ENCODE data around the gene IGLON5. TPM values are rescaled to one million over a fixed set of nuclear protein-coding genes. Genes with fewer than 3 reads are reported as not detected.

IGLON5 gene
- total RNA-seq, 1 donor from 2014 or later, result 0.05 TPM

DNA sequence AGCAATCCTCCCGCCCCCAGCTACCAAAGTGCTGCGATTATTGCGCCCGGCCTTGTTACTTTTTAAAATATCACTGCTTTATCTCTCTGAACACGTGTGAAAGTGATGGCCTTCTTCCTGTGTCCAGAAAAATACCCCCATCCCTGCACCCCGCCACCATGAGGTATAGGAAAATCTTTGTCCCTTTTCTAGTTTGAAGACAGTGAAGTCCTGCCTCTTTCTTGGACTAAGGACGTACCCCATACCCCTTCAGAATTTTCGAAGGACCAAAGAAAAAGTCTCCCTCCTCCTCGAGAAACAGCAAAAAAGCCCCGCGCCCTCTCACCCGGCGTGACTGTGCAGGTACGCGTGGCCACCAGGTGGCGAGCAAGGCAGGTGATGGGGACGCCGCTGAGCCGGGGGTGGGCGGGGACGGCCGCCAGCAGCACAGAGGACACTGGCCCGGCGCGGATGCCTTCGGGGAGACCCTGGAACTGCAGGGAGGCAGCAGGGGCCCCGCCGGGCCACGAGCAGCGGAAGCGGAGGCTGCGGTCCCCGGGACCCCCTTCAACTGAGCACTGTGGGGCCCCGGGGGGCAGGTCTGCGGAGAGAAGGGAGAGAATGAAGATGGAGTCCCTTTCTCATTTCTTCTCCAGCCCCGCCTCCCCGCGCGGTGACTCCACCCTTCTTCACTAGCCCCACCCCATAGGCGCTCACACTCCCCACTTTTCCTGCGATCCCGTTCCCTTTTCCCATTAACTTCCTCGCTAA lies 27.3 kb downstream of the IGLON5 start:
- DNase-seq (ENCODE audit: low read depth), result peak; percentile 38

DNA sequence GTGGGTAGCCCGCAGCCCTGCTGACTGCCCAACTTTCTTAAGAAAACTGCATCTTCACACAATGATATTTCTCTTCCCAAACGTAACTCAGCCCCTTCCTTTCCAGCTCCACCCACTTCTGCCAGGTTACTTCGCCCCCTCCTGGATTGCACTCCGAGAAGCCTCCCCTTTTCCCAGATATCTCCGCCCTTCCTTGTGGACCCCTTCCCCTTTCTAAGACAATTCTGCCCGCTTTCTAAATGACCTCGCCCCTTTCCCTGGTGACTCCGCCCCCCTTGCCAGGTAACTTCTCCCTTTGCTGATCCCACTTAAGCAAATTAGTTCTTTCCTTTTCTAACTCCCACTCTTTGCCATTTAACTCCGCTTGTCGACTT lies 27.9 kb downstream of the IGLON5 start:
- no peak for DNase-seq (ENCODE audit: low read depth)

DNA sequence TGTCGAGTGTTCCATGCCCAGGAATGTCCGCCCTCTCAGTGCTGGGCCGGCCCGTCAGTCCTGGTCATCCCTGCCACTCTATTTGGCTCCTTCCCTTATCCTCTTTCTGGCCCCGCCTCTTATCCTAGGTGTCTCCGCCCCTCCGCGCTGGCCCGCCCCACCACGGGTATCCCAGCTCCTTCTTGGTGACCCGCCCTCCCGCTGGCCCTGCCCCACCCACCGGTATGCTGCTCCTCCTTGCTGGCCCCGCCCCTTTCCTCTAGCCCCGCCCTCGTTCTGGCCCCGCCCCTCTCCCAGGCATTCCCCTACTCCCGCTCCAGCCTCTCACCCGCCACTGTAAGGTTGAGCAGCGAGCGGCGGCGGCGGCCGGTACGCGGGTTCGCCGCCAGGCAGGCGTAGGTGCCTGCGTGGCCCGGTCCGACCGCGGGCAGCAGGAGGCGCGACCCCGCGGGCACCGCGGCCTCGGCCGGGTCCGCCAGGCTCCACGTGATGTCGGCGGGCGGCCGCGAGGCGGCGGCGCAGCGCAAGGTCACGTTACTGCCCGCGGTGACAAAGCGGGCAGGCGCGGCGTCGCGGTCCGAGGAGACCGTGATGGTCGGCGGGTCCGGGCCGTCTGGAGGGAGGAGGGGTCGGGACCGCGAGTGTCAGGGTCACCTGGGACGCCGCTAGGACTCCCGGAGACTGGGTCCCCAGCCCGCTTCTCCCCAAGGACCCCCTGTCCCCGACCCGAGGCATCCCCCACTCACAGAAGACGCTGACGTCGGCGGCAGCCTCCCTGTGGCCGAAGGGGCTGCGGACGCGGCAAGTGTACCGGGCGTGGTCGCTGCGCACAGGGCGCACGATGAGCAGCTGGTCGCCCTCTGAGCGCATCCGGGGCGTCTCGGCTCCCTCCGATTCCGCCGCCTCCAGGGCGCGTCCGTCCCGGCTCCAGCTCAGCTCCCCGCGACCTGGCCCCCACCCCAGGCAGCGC lies 28.5 kb downstream of the IGLON5 start:
- DNase-seq (ENCODE audit: low read depth), result peak; percentile 87

- DNase-seq (ENCODE audit: low read depth), result no peak
Measured at GRCh38 chr19:51341066-51341465, 29.6 kb downstream of the IGLON5 start.

- no peak for DNase-seq (ENCODE audit: low read depth)
Measured at GRCh38 chr19:51341976-51342580, 30.6 kb downstream of the IGLON5 start, which contains the start of gene VSIG10L. VSIG10L (minus strand) TSS chr19:51342139; CDS start chr19:51342124, 15 bp downstream.

DNA sequence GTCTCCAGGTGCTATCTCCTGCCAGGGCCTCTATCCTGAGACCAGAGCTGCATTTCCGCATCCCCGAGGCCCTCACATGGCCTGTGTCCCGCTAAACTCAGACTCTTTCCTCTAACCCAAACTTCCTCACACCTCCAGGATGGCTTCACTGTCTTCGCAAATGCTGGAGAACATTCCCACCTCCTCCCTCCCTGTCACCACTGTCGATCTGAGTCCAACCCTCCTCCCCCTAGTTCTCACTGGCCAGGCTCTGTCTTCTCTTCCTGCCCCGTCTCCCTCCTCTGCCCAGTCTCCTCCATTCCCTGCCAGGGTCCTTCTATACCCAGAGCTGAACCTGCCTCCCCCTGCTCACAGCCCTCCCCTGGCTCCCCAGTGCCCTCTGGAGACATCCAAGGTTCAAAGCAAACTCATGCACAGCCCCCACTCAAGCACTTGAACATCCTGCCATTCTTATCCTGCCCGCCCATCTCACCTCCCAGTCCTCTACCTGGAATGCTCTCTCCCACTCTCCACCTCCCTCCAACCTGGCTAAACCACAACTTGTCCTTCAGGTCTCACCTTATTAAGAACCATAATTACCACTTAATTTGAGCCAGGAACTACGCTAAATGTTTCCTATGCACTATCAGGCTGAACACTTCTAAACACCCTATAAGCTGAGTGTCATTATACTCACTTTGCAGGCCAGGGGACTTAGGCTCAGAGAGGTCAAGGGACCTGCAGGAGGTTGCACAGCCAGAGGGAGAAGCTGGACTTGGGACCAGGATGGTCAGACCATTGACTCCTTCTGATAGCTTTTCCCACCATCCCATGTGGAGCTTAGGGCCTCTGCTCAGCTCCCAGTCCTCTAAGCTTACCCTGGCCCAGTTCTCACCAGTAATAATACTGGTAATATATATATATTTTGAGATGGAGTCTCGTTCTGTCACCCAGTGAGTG lies 31.5 kb downstream of the IGLON5 start:
- no peak for DNase-seq (ENCODE audit: low read depth)

DNA sequence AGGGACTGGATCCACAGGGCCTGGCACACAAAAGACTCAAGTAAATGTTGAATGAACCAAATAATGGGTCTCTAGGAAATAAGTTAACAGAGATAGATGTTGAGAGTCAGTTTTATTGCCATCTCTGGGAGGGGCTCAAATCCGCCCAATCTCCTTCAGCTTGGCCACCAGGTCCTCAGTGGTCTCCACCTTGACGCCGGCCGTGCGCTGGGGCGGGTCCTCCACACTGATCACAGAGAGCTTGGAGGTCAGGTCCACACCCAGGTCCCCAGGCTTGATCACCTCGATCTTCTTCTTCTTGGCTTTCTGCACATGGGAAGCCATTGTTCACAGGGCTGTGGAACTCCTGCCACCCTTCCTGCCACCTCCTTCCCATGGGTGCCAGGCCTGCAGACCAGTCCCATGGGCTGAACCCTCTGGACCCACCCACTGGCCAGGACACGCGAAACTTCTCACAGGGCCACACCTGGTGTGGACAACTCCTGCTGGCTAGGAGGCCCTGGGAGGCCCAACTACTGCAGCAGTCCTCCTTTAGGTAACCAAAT lies 33.7 kb downstream of the IGLON5 start:
- no peak for DNase-seq (ENCODE audit: low read depth)

DNA sequence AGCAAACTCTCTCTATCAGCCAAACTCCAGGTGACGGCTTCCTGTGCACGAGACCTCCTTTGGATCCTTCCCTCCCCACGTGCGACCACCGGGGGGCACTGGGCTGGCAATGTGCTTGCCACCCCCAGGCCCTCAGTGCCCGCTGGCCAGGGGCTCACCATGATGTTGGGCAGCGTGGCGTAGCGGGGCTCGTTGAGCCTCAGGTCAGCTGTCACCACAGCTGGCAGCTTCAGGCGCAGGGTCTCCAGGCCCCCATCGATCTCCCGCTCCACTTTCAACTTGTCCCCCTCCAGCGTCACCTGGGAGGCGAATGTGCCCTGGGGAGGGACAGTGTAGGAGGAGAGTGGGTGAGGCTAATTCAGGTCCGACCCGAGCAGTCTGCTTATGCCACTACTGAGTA lies 35.3 kb downstream of the IGLON5 start:
- DNase-seq (ENCODE audit: low read depth), result no peak

DNA sequence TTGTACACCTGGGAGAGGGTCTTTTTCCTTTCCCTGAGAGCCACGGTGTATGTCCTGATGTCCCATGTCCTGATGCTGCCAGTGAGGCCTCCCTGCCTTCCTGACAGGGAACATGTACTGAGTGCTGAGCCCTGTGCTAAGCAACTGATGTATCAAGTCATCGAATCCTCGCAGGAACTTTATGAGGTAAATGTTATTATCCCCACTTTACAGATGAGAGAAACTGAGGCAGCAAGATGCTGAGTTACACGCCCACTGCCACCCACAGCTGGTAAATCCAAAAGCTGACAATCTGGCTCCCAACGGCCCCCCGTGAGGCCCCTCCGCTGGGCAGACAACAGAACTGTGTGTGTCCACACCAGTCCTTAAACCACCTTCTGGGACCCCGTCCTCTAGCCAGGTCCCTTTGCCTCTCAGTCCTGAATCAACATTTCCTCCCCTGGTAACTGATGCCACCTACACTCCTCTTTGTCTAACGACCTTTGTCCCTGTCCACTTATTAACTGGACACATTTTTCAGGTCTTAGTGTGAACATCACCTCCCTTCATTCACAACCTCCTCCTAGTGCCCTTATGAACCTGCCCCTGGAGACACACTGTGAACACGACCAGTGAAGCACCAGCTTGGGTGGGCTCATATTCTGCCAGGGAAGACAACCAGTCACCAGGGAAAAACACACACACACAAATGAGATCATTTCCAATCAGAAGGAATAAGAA lies 35.9 kb downstream of the IGLON5 start:
- no peak for DNase-seq (ENCODE audit: low read depth)

GRCh38 chr19:51351266-51351990 lies 40.0 kb downstream of the IGLON5 start:
- DNase-seq (ENCODE audit: low read depth), result no peak

DNA sequence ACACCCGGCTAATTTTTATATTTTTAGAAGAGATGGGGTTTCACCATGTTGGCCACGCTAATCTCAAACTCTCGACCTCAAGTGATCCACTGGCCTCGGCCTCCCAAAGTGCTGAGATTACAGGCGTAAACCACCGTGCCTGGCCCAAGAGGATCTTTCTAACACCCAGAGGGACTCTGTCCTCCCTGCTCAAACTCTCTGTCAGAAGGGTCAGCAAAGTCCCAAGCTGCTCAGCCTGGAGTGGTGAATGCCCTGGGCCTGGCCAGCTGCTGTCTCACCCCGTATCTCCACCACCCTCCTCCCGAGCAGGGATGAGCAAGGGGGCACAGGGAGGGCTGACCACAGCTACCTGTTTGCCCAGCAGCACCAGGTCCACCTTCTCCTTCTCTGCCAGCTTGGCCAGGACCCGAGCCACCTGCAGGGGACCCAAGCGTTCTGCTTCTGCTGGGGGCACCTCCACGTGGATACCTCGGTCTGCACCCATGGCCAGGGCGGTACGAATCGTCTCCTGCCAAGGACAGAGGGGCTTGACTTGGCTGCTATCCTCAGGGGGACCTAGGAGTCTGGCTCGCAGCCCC lies 41.4 kb downstream of the IGLON5 start:
- DNase-seq (ENCODE audit: low read depth), result no peak

- no peak for DNase-seq (ENCODE audit: low read depth)
Measured at GRCh38 chr19:51354103-51354741, 42.8 kb downstream of the IGLON5 start.

DNA sequence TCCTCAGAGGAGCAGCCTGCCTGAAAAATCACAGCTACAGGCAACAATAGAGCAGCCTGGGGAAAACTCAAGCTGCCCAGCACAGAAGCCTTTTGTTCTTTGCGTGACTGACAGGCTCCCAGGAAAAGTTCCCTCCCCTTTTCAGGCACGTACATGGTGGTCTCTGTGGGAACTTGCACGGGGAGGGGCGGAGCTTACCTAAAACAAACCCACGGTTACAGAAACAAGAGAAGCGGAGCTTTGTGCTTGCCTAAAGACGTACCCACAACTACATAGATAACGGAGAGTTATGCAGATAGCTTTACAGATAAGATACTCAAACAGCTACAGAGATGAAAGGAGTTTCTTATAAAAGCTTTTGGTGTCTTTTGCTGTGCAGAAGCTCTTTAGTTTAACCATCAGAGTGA lies 43.3 kb downstream of the IGLON5 start:
- no peak for DNase-seq (ENCODE audit: low read depth)

DNA sequence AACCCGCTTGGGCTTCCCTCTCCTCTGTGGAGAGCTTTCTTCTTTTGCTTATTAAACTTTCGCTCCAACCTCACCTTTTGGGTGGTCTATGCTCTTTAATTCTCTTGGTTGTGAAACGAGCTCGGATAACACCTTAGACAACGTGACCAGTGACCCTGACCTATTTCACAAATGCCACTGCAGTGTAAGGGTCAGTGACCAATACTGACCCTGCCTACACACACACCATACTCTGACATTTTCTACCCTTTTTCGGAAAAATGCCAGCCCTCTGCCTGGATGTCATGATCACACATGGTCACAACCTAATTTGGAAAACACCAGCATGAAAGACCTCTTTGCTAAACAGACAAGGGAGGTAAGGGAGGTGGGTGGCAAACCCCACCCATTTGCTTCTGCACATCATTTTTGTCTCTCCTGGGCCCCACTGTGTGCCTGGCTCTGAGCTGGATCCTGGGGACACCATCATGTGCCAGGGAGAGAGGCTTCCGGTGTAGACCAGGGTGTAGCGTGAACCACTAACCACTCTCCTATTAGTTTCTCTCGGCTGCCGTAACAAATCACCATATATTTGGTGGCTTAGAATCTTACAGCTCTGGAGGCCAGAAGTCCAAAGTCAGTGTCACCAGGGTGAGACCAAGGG lies 44.8 kb downstream of the IGLON5 start:
- no peak for DNase-seq (ENCODE audit: low read depth)

- DNase-seq (ENCODE audit: low read depth), result no peak
Measured at GRCh38 chr19:51357952-51358351, 46.5 kb downstream of the IGLON5 start.

- peak; percentile 43 for DNase-seq (ENCODE audit: low read depth)
Measured at GRCh38 chr19:51359294-51359693, 47.9 kb downstream of the IGLON5 start.

DNA sequence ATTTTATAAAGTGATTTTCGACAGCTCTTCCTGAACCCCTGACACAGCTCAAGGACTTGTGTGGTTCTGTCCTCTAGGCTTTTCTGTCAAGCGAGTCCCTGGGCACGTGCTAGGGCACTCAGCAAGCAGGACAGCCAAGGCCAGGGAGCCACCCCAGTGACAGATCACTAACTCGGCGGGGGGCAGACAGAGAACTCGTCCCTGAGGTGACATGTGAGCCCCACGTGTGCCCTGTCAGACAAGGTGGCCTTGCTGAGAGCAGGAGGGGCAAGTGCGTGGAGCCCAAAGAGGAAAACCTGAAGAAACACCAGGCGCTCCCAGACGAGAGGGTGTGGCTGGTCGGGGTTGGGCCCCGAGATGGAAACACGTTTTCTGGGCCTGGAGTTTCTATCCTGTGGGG lies 49.8 kb downstream of the IGLON5 start:
- DNase-seq (ENCODE audit: low read depth), result no peak
